Calu3 (cell line): ENCODE measurements around the gene LRRC42. TPM values are rescaled to one million over a fixed set of nuclear protein-coding genes. Genes with fewer than 3 reads are reported as not detected.

ENCODE experiments used
- BruUV-seq: library from RNA; stranded (reverse); fragments of 400-500 nt; replicated peaks from 2 replicates; lab custom pipeline; 2021; lab: Mats Ljungman, UMichigan
- CTCF ChIA-PET: fragments of 300-600 bp; sonication (Branson Sonifier 250); formaldehyde crosslinking; loops from one replicate; lab custom pipeline; 2022; ENCODE audit warnings: antibody characterized with exemption; lab: Charles Lee
- DNase-seq: peaks from one replicate; pipeline ENCODE4 v3.0.0; 2022
- H3K27ac Mint-ChIP-seq: one replicate; pipeline ENCODE4 v1.8.0; 2022; ENCODE audit warnings: mixed read lengths; ENCODE audit not compliant: unreplicated experiment
- H3K27me3 Mint-ChIP-seq: one replicate; pipeline ENCODE4 v1.8.0; 2022; ENCODE audit warnings: mixed read lengths; ENCODE audit not compliant: unreplicated experiment
- H3K36me3 Mint-ChIP-seq: one replicate; pipeline ENCODE4 v1.8.0; 2022; ENCODE audit warnings: mild to moderate bottlenecking, moderate library complexity, mixed read lengths; ENCODE audit not compliant: insufficient read depth, unreplicated experiment
- H3K4me1 Mint-ChIP-seq: one replicate; pipeline ENCODE4 v1.8.0; 2022; ENCODE audit warnings: mild to moderate bottlenecking, low read depth, mixed read lengths; ENCODE audit not compliant: unreplicated experiment
- H3K4me3 Mint-ChIP-seq: one replicate; pipeline ENCODE4 v1.8.0; 2022; ENCODE audit warnings: mild to moderate bottlenecking, low read depth, moderate library complexity, mixed read lengths; ENCODE audit not compliant: unreplicated experiment
- H3K9me3 Mint-ChIP-seq: one replicate; pipeline ENCODE4 v1.8.0; 2022; ENCODE audit warnings: low read depth, mixed read lengths; ENCODE audit not compliant: unreplicated experiment
- intact Hi-C: fragments of 100-400 bp; cut with micrococcal nuclease; formaldehyde crosslinking; loops from one replicate; pipeline ENCODE4 v1.10.0; 2022; ENCODE audit not compliant: unreplicated experiment
- total RNA-seq: library from RNA; stranded (reverse); gene quantifications from 2 replicates; pipeline ENCODE4 v1.2.3, GENCODE V29; 2022
- TF ChIP-seq, protein P1 (sequence below): fragments of 200-600 bp; IDR thresholded peaks from one replicate; pipeline ENCODE4 v1.8.0; 2022; ENCODE audit warnings: antibody characterized with exemption; ENCODE audit not compliant: unreplicated experiment

The LRRC42 gene
- total RNA-seq, 1 experiment from 2014 or later = 24.9 TPM

- Mint-ChIP-seq H3K27ac (no peak overlapping the region), H3K4me1 (peaks cover 13% of the 10 kb centered on the region), H3K36me3 (peaks cover 13% of the 10 kb centered on the region), H3K9me3 (no peaks in the 10 kb centered on the region), H3K4me3 (no peak overlapping the region), H3K27me3 (no peaks in the 10 kb centered on the region)
- BruUV-seq = no TSS peak
- DNase-seq = no peak
- intact Hi-C loops = no loop called here
- TF ChIP-seq, protein P1, sequence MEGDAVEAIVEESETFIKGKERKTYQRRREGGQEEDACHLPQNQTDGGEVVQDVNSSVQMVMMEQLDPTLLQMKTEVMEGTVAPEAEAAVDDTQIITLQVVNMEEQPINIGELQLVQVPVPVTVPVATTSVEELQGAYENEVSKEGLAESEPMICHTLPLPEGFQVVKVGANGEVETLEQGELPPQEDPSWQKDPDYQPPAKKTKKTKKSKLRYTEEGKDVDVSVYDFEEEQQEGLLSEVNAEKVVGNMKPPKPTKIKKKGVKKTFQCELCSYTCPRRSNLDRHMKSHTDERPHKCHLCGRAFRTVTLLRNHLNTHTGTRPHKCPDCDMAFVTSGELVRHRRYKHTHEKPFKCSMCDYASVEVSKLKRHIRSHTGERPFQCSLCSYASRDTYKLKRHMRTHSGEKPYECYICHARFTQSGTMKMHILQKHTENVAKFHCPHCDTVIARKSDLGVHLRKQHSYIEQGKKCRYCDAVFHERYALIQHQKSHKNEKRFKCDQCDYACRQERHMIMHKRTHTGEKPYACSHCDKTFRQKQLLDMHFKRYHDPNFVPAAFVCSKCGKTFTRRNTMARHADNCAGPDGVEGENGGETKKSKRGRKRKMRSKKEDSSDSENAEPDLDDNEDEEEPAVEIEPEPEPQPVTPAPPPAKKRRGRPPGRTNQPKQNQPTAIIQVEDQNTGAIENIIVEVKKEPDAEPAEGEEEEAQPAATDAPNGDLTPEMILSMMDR = no peak
- CTCF ChIA-PET = interaction anchor here (3.0 kb wide), 1 partner anchor 12 kb away, joined by 22 read pairs; the partner anchor contains the start of genes IFT25 and LRRC42
These were observed 11.2 kb downstream of the LRRC42 start for GRCh38 chr1:53957194-53957818.

DNA sequence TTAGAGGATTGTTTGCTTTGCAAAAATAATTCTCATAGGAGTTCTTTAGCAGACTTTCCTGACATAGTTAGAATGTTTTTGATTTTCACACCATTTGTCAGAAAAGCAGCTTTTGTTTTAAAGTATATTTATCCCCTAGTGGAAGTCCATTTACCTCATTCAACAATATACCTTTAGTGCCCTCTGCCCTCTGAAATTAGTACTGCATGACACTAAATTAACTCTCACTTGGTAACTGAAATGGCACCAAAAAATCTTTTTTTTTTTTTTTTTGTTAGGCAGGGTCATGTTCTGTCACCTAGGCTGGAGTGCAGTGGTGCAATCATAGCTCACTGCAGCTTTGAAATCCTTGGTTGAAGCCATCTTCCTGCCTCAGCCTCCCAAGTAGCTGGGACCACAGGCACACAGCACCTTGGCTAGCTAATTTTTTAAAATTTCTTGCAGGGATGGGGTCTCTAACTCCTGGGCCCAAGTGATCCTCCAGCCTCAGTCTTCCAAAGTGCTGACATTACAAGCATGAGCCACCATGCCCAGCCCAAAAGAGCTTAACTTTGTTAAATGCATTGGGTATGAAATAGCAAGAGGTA is 13.6 kb downstream of the LRRC42 start:
- peak; percentile 26 for DNase-seq
- Mint-ChIP-seq H3K4me1 (peaks cover 13% of the 10 kb centered on the region), H3K27ac (no peak overlapping the region), H3K9me3 (no peaks in the 10 kb centered on the region), H3K4me3 (no peak overlapping the region), H3K27me3 (no peaks in the 10 kb centered on the region), H3K36me3 (peaks cover 14% of the 10 kb centered on the region)
- no TSS peak for BruUV-seq
- intact Hi-C loops = loop anchor here (2.0 kb wide), 1 partner anchor 99 kb away; no protein-coding TSS in a partner anchor
- CTCF ChIA-PET = interaction anchor here (0.7 to 3.0 kb wide), 10 partner anchors 8 to 473 kb away, joined by 3 to 23 read pairs (median 4); partner anchors contain the start of genes IFT25 and LRRC42
- TF ChIP-seq, protein P1 = peak; percentile 71

GRCh38 chr1:53962395-53962794 is 16.2 kb downstream of the LRRC42 start:
- Mint-ChIP-seq H3K36me3 (peaks cover 14% of the 10 kb centered on the region), H3K4me1 (peaks cover 6% of the 10 kb centered on the region), H3K4me3 (no peak overlapping the region), H3K27ac (no peak overlapping the region), H3K9me3 (no peaks in the 10 kb centered on the region), H3K27me3 (no peaks in the 10 kb centered on the region)
- CTCF ChIA-PET = no interaction called here
- DNase-seq = no peak
- intact Hi-C loops = no loop called here
- TF ChIP-seq, protein P1 = no peak
- no TSS peak for BruUV-seq

GRCh38 chr1:53963460-53963859 is 17.3 kb downstream of the LRRC42 start:
- no peak overlapping the region for H3K27ac Mint-ChIP-seq

More at GRCh38 chr1:53963460-53963859, 17.3 kb downstream of the LRRC42 start:
- no peaks in the 10 kb centered on the region for H3K9me3 Mint-ChIP-seq
- H3K27me3 Mint-ChIP-seq = no peaks in the 10 kb centered on the region
- intact Hi-C loops = no loop called here
- peaks cover 9% of the 10 kb centered on the region for H3K4me1 Mint-ChIP-seq
- CTCF ChIA-PET = no interaction called here
- H3K4me3 Mint-ChIP-seq = no peak overlapping the region
- TF ChIP-seq, protein P1 = no peak
- BruUV-seq = no TSS peak
- peaks cover 14% of the 10 kb centered on the region for H3K36me3 Mint-ChIP-seq
- DNase-seq = no peak
